ENCODE results near the gene SH2D6. TPM values are rescaled to one million over a fixed set of nuclear protein-coding genes. Genes with fewer than 3 reads are reported as not detected.
A peak's percentile ranks its signal among the peaks of the same experiment; 100 is the strongest.

The SH2D6 gene
- total and polyA plus RNA-seq, 9 of the 15 experiments (the other 6 are each of a cell fraction or from before 2014, with no cell fraction given) = 0.07 to 0.76 (median 0.33) TPM; not detected in 2

DNA sequence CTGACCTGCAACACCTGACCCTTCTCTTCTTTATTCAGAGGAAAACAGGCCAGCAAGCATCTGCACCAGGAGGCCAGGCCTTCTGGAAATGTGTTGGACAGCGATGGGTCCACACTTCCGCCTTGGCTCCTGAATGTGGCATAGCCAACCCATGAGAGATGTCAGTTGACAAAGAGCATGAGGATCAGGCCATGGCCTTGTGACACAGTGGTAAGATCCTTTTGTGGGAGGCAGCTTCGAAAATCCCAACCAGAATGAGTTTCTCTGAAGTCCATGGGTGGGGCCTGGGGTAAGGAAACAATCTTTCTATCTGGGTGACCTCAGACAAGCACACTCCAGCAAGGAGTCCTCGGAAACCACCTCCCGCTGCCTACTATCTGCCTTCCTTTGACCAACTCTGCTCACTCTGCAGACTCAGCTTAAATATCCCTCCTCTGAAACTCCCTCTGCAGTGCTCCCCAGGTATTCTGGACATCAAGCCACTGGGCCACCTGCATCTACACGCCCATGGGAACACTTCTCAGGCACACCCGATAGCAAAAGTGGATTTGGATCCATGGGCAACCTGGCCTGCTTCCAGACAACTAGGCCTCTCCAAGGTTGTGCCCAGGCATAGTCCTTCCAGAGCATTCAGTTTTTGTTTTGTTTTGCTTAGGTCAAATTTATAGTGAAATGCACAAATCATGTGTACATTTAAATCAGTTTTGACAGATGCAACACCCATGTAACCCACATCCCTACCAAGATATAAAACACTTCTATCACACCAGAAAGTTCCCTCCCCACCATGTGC, 3.6 kb upstream of the SH2D6 start (continued):
- peak; percentile 76 for TF ChIP-seq MGA (IDR thresholded peaks at IDR 0.05)
- no peak for TF ChIP-seq ARID4B (CRISPR knock-in tag; IDR thresholded peaks at IDR 0.05)
- no peak for TF ChIP-seq XRCC5 (IDR thresholded peaks at IDR 0.05; ENCODE audit: low read depth, low read length)
- peak; percentile 13; the same call in 1 of the 2 replicates for TF ChIP-seq PHF8 (IDR thresholded peaks at IDR 0.05; ENCODE audit: borderline replicate concordance, low read length)
- TF ChIP-seq ZNF561 (CRISPR knock-in tag; conservative IDR thresholded peaks at IDR 0.05) = no peak
- no peak for TF ChIP-seq HSF4 (CRISPR knock-in tag; IDR thresholded peaks at IDR 0.05; ENCODE audit: borderline replicate concordance)
- TF ChIP-seq STAG1 (CRISPR knock-in tag; IDR thresholded peaks at IDR 0.05; ENCODE audit: borderline replicate concordance) = no peak
- no peak for TF ChIP-seq POLR2H (tag; IDR thresholded peaks at IDR 0.05; ENCODE audit: low read depth)
- TF ChIP-seq ZNF24 (IDR thresholded peaks at IDR 0.05) = peak; percentile 4; the same call in 1 of the 2 replicates
- TF ChIP-seq CBFA2T3 (IDR thresholded peaks at IDR 0.05) = no peak; the same call in 1 of the 2 replicates
- no peak for TF ChIP-seq RBM22 (IDR thresholded peaks at IDR 0.05; ENCODE audit: low read depth, low read length, poor library complexity, severe bottlenecking)
- no peak for TF ChIP-seq TARDBP (IDR thresholded peaks at IDR 0.05)

Data from K562 (cell line).